Neural cell (in vitro differentiated cells): ENCODE measurements around the gene BLMH. TPM values are rescaled to one million over a fixed set of nuclear protein-coding genes. Genes with fewer than 3 reads are reported as not detected.

Source experiments
- H2AFZ ChIP-seq: fragments of 200-600, 300-800 bp; sonication (generic), shearing (Covaris generic); 2 replicates; pipeline ENCODE4 v1.6.0; 2014; ENCODE audit warnings: low read depth, mild to moderate bottlenecking, antibody characterized with exemption, low read length, moderate library complexity
- H3F3A ChIP-seq: fragments of 200-600 bp; shearing (Covaris generic); 2 replicates; pipeline ENCODE4 v1.6.1; 2016; ENCODE audit warnings: mild to moderate bottlenecking, moderate library complexity, mixed read lengths, antibody characterized with exemption, low read length; ENCODE audit not compliant: insufficient read depth, poor library complexity, severe bottlenecking
- H3K27ac ChIP-seq: fragments of 200-600, 300-800 bp; sonication (generic), shearing (Covaris generic); 2 replicates; pipeline ENCODE4 v1.5.1; 2014; ENCODE audit warnings: mild to moderate bottlenecking, low read length, moderate library complexity
- H3K27me3 ChIP-seq: fragments of 300-800, 200-600 bp; sonication (generic), shearing (Covaris generic); 2 replicates; pipeline ENCODE4 v1.6.0; 2014; ENCODE audit warnings: mild to moderate bottlenecking, low read depth, low read length, moderate library complexity; ENCODE audit not compliant: insufficient read depth
- H3K36me3 ChIP-seq: fragments of 300-800, 200-600 bp; sonication (generic), shearing (Covaris generic); 2 replicates; pipeline ENCODE4 v1.5.1; 2014; ENCODE audit warnings: mild to moderate bottlenecking, antibody characterized with exemption, low read length, moderate library complexity; ENCODE audit not compliant: insufficient read depth
- H3K4me2 ChIP-seq: fragments of 300-800, 200-600 bp; sonication (generic), shearing (Covaris generic); 2 replicates; pipeline ENCODE4 v1.6.0; 2014; ENCODE audit warnings: mild to moderate bottlenecking, low read length
- H3K4me3 ChIP-seq: fragments of 300-800, 200-600 bp; sonication (generic), shearing (Covaris generic); 2 replicates; pipeline ENCODE4 v1.5.1; 2014; ENCODE audit warnings: mild to moderate bottlenecking, low read length, moderate library complexity
- H3K79me2 ChIP-seq: fragments of 200-600 bp; shearing (Covaris generic); replicated peaks from 2 replicates; pipeline ENCODE4 v1.6.0; 2014; ENCODE audit warnings: mild to moderate bottlenecking, low read length, moderate library complexity; ENCODE audit not compliant: insufficient read depth
- H3K9ac ChIP-seq: fragments of 300-800, 200-600 bp; sonication (generic), shearing (Covaris generic); 2 replicates; pipeline ENCODE4 v1.6.1; 2016; ENCODE audit warnings: mild to moderate bottlenecking, low read length, mixed read lengths
- H3K9me2 ChIP-seq: fragments of 200-600 bp; shearing (Covaris generic); 2 replicates; pipeline ENCODE4 v1.6.1; 2016; ENCODE audit warnings: mild to moderate bottlenecking, low read length, mixed read lengths; ENCODE audit not compliant: insufficient read depth
- H3K9me3 ChIP-seq: fragments of 200-600, 300-800 bp; sonication (generic), shearing (Covaris generic); 2 replicates; pipeline ENCODE4 v1.6.1; 2016; ENCODE audit warnings: mild to moderate bottlenecking, mixed run types, low read length, moderate library complexity, mixed read lengths
- H4K20me1 ChIP-seq: fragments of 200-600 bp; shearing (Covaris generic); 2 replicates; pipeline ENCODE4 v1.6.1; 2016; ENCODE audit warnings: mild to moderate bottlenecking, mixed run types; ENCODE audit not compliant: insufficient read depth
- EP300 ChIP-seq: fragments of 450-650 bp; conservative IDR thresholded peaks from 2 replicates; pipeline ENCODE4 v1.6.1; 2014; ENCODE audit warnings: antibody characterized with exemption, mild to moderate bottlenecking, moderate library complexity; ENCODE audit not compliant: poor library complexity, severe bottlenecking
- EZH2 ChIP-seq: fragments of 200-600, 300-800 bp; shearing (Covaris generic), sonication (generic); IDR thresholded peaks from 2 replicates; pipeline ENCODE4 v1.6.1; 2014; ENCODE audit warnings: antibody characterized with exemption, low read length, borderline replicate concordance, mild to moderate bottlenecking; ENCODE audit not compliant: insufficient read depth, poor library complexity, severe bottlenecking
- MXI1 ChIP-seq: fragments of 450-650 bp; conservative IDR thresholded peaks from 2 replicates; pipeline ENCODE4 v1.6.1; 2014; ENCODE audit warnings: antibody characterized with exemption, mild to moderate bottlenecking; ENCODE audit not compliant: poor library complexity, severe bottlenecking
- POLR2AphosphoS5 ChIP-seq: IDR thresholded peaks from 2 replicates; pipeline ENCODE4 v1.6.1; 2012
- RAD21 ChIP-seq: fragments of 450-650 bp; conservative IDR thresholded peaks from 2 replicates; pipeline ENCODE4 v1.6.1; 2014; ENCODE audit warnings: antibody characterized with exemption, mild to moderate bottlenecking, moderate library complexity
- SMC3 ChIP-seq: fragments of 450-650 bp; conservative IDR thresholded peaks from 2 replicates; pipeline ENCODE4 v1.6.1; 2014; ENCODE audit warnings: antibody characterized with exemption, mild to moderate bottlenecking, moderate library complexity; ENCODE audit not compliant: poor library complexity
- TAF1 ChIP-seq: IDR thresholded peaks from 2 replicates; pipeline ENCODE4 v1.6.1; 2012; ENCODE audit warnings: low read depth
- polyA plus RNA-seq: library from polyadenylated mRNA; depleted of rRNA; stranded (reverse); fragments of >200 nt; gene quantifications from 2 replicates; pipeline ENCODE4 v1.2.3, GENCODE V29; 2014
- TF ChIP-seq, protein P1 (sequence below): IDR thresholded peaks from 2 replicates; pipeline ENCODE4 v1.6.1; 2012; ENCODE audit warnings: borderline replicate concordance
- TF ChIP-seq, protein P2 (sequence below): fragments of 450-650 bp; IDR thresholded peaks from 2 replicates; pipeline ENCODE4 v1.5.1; 2014; ENCODE audit warnings: antibody characterized with exemption, mild to moderate bottlenecking, moderate library complexity; ENCODE audit not compliant: poor library complexity, severe bottlenecking

Gene BLMH
- polyA plus RNA-seq, 1 donor from 2014 or later: 44.3 TPM

DNA sequence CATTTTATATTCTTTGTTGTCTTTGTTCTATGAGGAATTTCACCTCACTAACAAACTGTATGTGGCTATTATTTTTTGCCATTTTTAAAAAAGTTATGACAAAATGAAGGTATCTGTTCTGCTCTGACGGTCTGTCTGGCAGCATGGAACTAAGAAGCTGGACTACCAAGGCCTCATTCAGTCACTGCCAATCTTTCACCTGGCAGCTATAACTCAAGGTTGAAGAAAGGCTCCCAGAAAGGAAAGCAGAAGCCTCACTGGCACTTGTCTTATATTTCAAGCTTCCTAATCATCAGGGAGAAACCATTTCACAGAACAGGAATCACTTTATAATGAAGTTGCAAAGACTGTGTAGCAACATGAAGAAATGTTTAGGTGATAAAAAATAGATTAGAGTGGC is 37.6 kb downstream of the BLMH start:
- Histone ChIP-seq H3K79me2 (no peaks in the 10 kb centered on the region), H3K4me2 (no peak overlapping the region), H3K9me2 (no peaks in the 10 kb centered on the region), H3K27me3 (no peaks in the 10 kb centered on the region), H3F3A (no peaks in the 10 kb centered on the region), H2AFZ (no peak overlapping the region), H3K36me3 (no peaks in the 10 kb centered on the region), H4K20me1 (no peaks in the 10 kb centered on the region), H3K9ac (no peak overlapping the region), H3K9me3 (no peaks in the 10 kb centered on the region), H3K27ac (no peak overlapping the region), H3K4me3 (no peak overlapping the region)
- no peak for TF ChIP-seq MXI1
- TF ChIP-seq TAF1: no peak
- TF ChIP-seq, protein P1, sequence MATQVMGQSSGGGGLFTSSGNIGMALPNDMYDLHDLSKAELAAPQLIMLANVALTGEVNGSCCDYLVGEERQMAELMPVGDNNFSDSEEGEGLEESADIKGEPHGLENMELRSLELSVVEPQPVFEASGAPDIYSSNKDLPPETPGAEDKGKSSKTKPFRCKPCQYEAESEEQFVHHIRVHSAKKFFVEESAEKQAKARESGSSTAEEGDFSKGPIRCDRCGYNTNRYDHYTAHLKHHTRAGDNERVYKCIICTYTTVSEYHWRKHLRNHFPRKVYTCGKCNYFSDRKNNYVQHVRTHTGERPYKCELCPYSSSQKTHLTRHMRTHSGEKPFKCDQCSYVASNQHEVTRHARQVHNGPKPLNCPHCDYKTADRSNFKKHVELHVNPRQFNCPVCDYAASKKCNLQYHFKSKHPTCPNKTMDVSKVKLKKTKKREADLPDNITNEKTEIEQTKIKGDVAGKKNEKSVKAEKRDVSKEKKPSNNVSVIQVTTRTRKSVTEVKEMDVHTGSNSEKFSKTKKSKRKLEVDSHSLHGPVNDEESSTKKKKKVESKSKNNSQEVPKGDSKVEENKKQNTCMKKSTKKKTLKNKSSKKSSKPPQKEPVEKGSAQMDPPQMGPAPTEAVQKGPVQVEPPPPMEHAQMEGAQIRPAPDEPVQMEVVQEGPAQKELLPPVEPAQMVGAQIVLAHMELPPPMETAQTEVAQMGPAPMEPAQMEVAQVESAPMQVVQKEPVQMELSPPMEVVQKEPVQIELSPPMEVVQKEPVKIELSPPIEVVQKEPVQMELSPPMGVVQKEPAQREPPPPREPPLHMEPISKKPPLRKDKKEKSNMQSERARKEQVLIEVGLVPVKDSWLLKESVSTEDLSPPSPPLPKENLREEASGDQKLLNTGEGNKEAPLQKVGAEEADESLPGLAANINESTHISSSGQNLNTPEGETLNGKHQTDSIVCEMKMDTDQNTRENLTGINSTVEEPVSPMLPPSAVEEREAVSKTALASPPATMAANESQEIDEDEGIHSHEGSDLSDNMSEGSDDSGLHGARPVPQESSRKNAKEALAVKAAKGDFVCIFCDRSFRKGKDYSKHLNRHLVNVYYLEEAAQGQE: no peak
- no peak for TF ChIP-seq POLR2AphosphoS5
- TF ChIP-seq, protein P2, sequence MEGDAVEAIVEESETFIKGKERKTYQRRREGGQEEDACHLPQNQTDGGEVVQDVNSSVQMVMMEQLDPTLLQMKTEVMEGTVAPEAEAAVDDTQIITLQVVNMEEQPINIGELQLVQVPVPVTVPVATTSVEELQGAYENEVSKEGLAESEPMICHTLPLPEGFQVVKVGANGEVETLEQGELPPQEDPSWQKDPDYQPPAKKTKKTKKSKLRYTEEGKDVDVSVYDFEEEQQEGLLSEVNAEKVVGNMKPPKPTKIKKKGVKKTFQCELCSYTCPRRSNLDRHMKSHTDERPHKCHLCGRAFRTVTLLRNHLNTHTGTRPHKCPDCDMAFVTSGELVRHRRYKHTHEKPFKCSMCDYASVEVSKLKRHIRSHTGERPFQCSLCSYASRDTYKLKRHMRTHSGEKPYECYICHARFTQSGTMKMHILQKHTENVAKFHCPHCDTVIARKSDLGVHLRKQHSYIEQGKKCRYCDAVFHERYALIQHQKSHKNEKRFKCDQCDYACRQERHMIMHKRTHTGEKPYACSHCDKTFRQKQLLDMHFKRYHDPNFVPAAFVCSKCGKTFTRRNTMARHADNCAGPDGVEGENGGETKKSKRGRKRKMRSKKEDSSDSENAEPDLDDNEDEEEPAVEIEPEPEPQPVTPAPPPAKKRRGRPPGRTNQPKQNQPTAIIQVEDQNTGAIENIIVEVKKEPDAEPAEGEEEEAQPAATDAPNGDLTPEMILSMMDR: no peak
- TF ChIP-seq EZH2: no peak
- no peak for TF ChIP-seq RAD21
- no peak for TF ChIP-seq EP300
- TF ChIP-seq SMC3: no peak

DNA sequence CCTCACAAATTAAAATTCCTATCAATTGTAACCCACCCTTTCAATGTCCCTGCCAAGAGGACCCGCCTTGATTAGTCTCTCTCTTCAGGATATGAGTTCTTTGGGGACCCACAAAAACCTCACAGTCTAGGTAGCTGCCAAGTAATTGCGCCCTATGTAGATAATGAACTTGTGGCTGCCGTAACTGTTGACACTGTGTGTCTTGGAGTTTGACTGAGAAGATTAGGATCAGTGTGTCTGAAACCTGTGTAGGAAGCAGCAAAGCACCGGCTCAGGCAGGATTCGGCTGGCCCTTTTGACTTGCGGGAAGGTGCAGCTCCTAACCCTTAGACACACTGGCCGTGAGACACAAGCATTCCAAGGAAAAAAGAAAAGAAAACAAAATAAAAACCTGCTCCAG is 38.4 kb downstream of the BLMH start:
- no peak overlapping the region for H2AFZ ChIP-seq
- H3K9me3 ChIP-seq: no peaks in the 10 kb centered on the region
- no peak overlapping the region for H3K4me2 ChIP-seq
- no peak overlapping the region for H3K27ac ChIP-seq
- no peaks in the 10 kb centered on the region for H3K27me3 ChIP-seq
- no peak overlapping the region for H3K9ac ChIP-seq
- no peaks in the 10 kb centered on the region for H4K20me1 ChIP-seq
- no peaks in the 10 kb centered on the region for H3K79me2 ChIP-seq
- H3K9me2 ChIP-seq: no peaks in the 10 kb centered on the region
- no peak overlapping the region for H3K4me3 ChIP-seq
- peaks cover 4% of the 10 kb centered on the region for H3K36me3 ChIP-seq
- TF ChIP-seq RAD21 (no peak), SMC3 (no peak), EZH2 (no peak)
- no peaks in the 10 kb centered on the region for H3F3A ChIP-seq

DNA sequence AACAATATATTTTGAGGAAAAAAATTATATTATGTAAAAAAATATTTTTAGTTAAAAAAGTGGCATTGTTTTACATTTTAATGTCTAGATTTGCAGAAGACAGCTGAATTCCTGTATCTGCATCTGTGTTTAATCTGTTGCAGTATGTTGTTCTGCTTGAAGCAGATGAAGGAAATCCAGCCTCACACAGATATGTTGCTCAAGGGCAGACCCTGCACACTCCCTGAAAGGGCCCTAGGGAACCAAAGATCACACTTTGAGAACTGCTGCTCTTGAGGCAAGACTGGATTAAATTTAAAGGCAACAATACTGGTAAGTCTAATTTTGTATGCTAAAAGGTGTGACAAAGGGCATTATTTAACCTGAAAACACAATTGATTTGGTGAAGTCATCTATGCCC is 39.8 kb downstream of the BLMH start:
- Histone ChIP-seq H2AFZ (no peak overlapping the region), H3K27me3 (no peaks in the 10 kb centered on the region), H3K4me2 (no peak overlapping the region), H3K4me3 (no peak overlapping the region), H3K36me3 (peaks cover 5% of the 10 kb centered on the region), H3K9me3 (no peaks in the 10 kb centered on the region), H3K9me2 (no peaks in the 10 kb centered on the region), H3F3A (no peaks in the 10 kb centered on the region), H3K27ac (no peak overlapping the region), H4K20me1 (no peaks in the 10 kb centered on the region), H3K9ac (no peak overlapping the region), H3K79me2 (no peaks in the 10 kb centered on the region)
- no peak for TF ChIP-seq TAF1
- TF ChIP-seq POLR2AphosphoS5: no peak
- TF ChIP-seq, protein P1: no peak
- TF ChIP-seq EP300: no peak
